Stimulated activated CD4-positive, alpha-beta T cell treated with anti-CD3 and anti-CD28 coated beads, Interleukin-12 subunit alpha, Interleukin-12 subunit beta, amount 100 ng/mL, for 48 hours (primary cell): ENCODE data around the gene ZNF821.
"Not testable (repeated sequence)": the region's sequence is repeated elsewhere in the genome, so short reads cannot be mapped to it uniquely, and the experiment has no call there.

ENCODE experiments used
- DNase-seq, 3 donors: peaks; one replicate each; pipeline ENCODE4 v3.0.0-alpha.2; 2020; ENCODE audit warnings: low read depth in 2 of 3, low spot score in 1 of 3

ZNF821 gene

GRCh38 chr16:71811261-71811803, 72.7 kb downstream of the ZNF821 start:
- no peak for DNase-seq

GRCh38 chr16:71810155-71810530, 73.8 kb downstream of the ZNF821 start:
- not testable (repeated sequence) for DNase-seq
